AG10803 (cell line): Measurements from ENCODE around the gene MAP3K9.

ENCODE experiments used
- DNase-seq: peaks from one replicate; pipeline ENCODE4 v3.0.0; 2010; ENCODE audit warnings: low read depth
- H3K4me3 ChIP-seq: 2 replicates; pipeline ENCODE4 v1.5.1; 2011; ENCODE audit warnings: mild to moderate bottlenecking, low read length, control low read depth
- TF ChIP-seq, protein P1 (sequence below): conservative IDR thresholded peaks from 2 replicates; pipeline ENCODE4 v1.5.1; 2011; ENCODE audit warnings: mild to moderate bottlenecking, low read length, control low read depth, inconsistent platforms

MAP3K9 gene

DNA sequence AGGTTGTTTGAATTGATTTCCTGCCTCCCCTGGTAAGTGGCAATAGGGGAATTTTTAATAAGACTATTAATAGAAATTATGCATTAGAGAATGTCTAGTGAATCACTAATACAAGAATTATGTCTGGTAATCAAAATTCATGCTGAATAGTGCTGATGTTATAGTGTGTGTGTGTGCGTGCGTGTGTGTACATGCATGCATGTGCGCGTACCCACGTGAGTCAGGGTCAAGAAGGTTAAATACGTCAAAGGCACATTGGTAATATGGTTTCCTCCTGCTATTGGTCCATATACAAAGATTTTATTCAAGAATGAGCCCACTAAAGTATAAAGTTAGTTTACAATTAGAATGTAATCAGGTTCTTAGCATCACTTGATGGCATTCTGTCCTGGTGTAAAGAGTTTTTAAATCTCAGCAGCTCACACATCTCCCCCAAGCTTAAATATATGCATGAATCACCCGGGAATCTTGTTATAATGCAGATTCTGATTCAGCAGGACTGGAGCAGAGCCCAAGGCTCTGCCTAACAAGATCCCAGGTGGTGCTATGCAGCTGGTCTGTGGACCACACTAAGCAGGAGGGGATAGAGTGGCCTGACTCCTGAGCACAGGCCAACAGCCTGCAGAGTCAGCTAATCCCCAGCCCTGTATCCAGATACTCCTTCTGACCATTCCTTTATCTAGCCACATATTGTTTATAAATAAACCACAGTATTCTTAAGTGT, 123.7 kb downstream of the MAP3K9 start:
- TF ChIP-seq, protein P1, sequence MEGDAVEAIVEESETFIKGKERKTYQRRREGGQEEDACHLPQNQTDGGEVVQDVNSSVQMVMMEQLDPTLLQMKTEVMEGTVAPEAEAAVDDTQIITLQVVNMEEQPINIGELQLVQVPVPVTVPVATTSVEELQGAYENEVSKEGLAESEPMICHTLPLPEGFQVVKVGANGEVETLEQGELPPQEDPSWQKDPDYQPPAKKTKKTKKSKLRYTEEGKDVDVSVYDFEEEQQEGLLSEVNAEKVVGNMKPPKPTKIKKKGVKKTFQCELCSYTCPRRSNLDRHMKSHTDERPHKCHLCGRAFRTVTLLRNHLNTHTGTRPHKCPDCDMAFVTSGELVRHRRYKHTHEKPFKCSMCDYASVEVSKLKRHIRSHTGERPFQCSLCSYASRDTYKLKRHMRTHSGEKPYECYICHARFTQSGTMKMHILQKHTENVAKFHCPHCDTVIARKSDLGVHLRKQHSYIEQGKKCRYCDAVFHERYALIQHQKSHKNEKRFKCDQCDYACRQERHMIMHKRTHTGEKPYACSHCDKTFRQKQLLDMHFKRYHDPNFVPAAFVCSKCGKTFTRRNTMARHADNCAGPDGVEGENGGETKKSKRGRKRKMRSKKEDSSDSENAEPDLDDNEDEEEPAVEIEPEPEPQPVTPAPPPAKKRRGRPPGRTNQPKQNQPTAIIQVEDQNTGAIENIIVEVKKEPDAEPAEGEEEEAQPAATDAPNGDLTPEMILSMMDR, result no peak
- H3K4me3 ChIP-seq, result no peak overlapping the region
- no peak for DNase-seq

DNA sequence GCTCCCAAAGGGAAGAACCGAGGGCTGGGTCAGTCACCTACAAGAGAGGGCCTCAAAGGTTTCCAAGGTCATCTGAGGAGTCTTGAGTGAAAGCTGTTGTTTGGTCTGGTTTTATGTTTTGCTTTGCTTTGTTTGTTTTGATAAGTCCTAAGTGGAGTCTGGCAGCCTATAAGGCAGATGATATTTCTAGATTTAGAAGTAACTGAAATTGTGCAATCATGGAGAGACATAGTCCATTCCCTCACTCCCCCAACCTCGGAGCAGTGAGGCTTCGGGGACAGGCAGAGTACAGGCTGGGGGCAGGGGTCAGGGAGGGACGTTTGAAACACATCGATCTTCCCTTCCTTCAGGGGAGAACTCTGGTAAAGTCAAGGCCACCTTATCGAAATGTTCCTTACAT, 125.3 kb downstream of the MAP3K9 start:
- no peak overlapping the region for H3K4me3 ChIP-seq
- TF ChIP-seq, protein P1, result no peak
- no peak for DNase-seq

DNA sequence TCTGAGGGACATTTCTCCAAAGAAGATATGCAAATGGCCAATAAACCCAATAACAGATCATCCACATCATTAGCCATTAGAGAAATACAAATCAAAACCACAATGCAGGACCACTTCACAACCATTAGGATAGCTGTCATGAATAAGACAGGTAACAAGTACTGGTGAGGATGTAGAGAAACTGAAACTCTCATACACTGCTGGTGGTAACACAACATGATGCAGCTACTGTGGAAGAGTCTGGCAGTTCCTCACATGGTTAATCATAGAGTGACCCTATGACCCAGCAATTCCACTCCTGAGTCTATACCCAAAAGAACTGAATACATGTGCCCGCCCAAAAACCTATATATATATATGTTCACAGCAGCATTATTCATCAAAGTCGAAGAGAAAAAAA, 128.6 kb downstream of the MAP3K9 start:
- H3K4me3 ChIP-seq, result no peak overlapping the region
- no peak for DNase-seq
- TF ChIP-seq, protein P1, result no peak

DNA sequence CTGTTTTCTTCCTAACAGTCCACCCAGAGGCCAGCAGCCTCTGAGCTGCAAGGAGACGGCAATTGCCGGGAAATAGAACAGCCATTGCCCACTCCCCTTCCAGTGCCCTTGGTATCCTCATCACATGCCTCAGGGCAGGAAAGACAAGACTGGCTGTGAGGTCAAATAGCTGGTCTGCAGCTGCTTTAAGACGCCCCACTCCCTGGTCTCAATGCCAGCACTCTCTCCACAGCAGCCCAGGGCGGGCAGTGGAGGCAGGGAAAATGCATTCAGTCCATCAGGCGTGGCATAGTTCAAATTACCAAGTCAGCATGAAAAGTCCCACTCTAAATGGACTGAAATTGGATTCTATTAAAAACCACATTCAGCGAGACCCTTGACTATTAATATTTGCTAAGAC, 132.0 kb downstream of the MAP3K9 start:
- no peak overlapping the region for H3K4me3 ChIP-seq
- no peak for DNase-seq
- TF ChIP-seq, protein P1, result no peak
